GM12873 (cell line): ENCODE data around the gene PSAT1.

Experiments used
- TF ChIP-seq, protein P1 (sequence below): IDR thresholded peaks from 2 replicates; pipeline ENCODE4 v1.5.1; 2012; ENCODE audit warnings: low read depth, mild to moderate bottlenecking, moderate library complexity, low read length, control low read depth; ENCODE audit not compliant: insufficient read depth; ENCODE audit errors: missing control alignments

PSAT1 gene

DNA sequence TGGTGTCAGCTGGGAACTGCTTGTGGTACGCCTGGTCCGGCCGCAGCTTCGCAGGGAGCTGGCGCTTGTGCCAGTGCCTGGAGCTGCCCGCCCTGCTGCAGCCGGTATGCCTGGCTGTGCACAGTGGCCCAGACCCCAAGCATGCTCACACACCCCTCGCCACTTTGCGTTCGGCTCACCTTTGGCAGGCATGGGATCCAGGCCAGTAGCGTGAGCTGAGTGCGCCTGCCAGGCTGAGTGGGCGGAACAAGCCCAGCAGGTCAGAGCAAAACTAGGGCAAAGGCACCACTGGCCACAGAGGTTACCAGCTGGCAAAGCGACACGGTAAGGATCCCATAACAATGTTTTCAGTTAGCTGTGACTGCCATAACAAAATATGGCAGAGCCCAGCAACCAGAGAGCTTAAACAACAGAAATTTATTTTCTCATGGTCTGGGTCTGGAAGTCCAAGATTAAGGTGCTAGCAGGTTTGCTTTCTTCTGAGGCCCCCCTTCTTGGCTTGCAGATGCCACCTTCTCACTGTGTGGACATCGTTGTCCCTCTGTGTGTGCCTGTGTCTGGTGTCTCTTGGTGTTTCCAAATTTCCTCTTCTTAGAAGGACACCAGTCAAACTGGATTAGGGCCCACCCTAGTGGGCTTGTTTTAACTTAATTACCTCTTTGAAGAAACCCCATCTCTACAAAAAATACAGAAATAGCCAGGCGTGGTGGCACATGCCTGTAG lies 61.6 kb downstream of the PSAT1 start:
- TF ChIP-seq, protein P1, sequence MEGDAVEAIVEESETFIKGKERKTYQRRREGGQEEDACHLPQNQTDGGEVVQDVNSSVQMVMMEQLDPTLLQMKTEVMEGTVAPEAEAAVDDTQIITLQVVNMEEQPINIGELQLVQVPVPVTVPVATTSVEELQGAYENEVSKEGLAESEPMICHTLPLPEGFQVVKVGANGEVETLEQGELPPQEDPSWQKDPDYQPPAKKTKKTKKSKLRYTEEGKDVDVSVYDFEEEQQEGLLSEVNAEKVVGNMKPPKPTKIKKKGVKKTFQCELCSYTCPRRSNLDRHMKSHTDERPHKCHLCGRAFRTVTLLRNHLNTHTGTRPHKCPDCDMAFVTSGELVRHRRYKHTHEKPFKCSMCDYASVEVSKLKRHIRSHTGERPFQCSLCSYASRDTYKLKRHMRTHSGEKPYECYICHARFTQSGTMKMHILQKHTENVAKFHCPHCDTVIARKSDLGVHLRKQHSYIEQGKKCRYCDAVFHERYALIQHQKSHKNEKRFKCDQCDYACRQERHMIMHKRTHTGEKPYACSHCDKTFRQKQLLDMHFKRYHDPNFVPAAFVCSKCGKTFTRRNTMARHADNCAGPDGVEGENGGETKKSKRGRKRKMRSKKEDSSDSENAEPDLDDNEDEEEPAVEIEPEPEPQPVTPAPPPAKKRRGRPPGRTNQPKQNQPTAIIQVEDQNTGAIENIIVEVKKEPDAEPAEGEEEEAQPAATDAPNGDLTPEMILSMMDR: no peak

DNA sequence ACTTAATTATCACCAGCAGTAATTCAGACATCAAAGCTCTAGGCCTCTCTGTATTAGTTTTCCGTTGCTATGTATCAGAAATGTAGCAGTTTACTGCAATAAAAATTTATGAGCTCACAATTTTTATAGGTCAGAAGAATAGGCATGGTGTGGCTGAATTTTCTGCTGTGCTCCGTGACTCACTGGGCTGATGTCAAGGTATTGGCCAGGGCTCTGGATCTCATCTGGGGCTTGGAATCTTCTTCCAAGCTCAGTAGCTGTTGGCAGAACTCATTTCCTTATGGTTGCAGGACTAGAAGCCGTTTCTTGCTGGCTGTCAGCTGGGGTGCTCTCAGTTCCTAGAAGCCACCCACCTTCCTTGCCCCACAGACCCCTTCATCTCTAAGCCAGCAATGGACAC lies 66.3 kb downstream of the PSAT1 start:
- TF ChIP-seq, protein P1: no peak

DNA sequence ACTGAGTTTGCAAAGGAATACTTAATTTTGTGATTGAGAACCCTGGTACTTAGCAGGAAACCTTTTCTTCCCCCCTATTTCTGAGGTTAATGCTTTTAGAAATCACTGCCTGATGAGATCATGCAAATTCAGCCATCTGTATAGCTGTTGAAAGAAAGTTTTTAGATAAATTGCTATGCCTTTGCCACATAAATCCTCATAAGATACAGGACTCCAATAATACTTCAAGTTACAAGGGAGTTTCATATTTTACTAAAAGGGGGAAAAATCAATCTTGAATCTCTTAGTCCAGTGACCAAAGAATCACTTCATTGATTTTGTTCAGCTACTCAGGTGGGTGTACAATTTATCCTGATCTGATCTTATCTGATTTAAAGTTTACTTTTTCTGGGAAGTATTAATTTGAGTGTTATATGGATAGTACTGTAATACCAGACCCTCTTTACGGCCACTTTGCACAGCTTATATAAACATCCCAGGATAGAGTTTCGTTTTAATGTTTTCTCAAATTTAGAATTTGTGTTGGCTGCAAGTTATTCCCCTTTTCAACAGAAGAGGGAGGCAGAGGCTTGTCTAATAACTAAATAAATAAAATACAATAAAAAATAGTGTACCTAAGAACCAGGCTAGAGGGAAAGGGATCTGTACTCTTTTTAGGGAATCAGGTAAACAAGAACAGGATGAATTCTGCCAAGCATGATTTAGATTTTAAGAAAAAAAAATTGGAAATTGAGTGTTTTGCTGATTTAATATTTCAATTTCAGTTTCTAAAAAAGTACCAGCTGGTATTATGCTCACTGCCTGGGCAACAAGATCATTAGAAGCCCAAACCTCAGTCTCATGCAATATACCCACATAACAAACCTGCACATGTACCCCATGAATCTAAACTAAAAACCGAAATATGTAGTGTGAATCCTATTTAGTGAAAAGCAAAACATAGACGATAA lies 69.1 kb downstream of the PSAT1 start:
- TF ChIP-seq, protein P1: peak; percentile 36

DNA sequence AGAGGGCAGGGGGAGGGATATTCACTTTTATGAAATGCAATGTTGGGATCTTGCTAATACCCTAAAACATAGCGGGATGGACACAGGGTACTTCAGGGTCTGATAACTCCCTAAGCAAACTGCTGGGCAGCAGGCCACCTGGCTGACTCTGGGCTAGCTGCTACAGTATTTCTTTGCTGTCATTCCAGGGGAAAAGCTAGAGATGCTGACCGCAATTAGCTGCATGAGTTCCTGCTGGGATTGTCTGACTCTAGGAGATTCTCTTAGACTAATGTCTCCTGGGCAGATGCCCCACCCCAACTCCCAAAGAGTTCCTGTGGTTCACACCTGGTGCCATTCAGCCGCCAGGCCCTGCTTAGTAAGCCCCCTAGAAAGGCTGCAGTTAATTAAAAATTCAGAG lies 69.9 kb downstream of the PSAT1 start:
- TF ChIP-seq, protein P1: no peak

DNA sequence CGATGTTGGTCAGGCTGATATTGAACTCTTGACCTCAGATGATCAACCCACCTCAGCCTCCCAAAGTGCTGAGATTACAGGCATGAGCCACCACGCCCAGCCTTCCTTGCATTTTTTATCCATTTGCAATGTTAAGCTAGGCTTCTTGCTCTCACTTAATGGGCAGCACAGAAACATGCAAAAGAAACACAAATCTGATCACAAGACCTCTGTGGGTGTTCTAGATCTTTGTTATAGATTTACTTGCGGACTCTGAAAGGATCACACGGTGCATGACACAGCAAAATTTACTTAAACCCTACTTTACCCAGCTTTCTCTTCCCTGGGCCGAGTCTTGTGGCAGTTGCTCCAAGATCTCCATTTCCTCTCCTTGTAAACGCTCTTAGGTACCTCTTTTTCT lies 71.3 kb downstream of the PSAT1 start:
- TF ChIP-seq, protein P1: no peak

DNA sequence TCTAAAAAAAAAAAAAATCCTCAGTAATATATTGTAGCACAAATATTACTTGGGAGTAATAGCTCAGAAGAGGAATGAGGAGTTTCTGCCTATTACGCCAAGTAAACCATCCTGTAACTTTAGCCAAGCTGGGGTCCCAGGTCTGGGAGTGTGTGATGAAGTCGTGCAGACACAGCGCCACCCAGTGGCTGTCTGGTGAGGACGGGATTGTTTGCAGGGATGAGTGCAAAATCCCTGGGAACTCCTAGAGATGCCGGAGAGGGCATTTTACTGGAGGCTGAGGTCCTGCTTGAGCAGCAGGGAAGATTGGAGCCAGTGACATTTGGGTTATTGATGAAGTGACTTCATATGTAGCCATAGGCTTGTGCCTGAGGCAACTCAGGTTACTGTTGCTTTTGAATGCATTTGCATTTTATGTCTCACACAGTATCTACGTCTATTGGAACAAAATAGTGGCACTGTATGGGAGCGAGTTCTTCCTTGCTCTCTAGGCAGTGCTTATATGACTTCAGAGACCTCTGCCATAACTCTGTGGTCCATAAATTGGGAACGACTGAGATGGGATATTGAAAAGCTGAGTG lies 72.8 kb downstream of the PSAT1 start:
- TF ChIP-seq, protein P1: peak; percentile 89

DNA sequence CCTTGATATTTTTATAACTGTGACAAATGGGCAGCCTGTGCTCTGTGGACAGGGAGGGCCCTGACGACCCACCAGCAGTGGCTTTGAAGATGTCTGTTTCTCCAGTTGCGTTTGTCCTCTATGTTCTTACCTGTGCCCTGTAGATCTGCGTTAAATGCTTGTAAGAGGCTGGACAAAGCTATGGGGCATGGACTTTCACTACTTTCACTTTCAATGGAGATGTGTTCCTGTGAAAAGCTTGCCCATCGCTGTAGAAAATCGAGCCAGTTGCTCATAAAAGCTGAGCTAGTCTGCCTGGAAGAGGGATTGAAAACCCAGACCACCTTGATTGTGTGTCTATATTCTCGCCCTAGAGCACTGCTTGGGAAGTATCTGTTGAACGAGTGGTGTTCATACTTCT lies 74.1 kb downstream of the PSAT1 start:
- TF ChIP-seq, protein P1: no peak
